SK-MEL-5 (cell line): ENCODE data around the gene EFHB. TPM values are rescaled to one million over a fixed set of nuclear protein-coding genes. Genes with fewer than 3 reads are reported as not detected.
"Not testable (repeated sequence)": the region's sequence is repeated elsewhere in the genome, so short reads cannot be mapped to it uniquely, and the experiment has no call there.

Experiments
- DNase-seq: peaks from one replicate; pipeline ENCODE4 v3.0.0-alpha.2; 2016; ENCODE audit warnings: low read depth, low spot score
- in situ Hi-C: cut with HindIII; loops from 2 replicates; pipeline ENCODE4 v1.10.0; 2016; ENCODE audit warnings: low sequenced_read_pairs, high pct_unique_total_duplicates, low pct_unique_long_range_greater_than_20kb
- polyA plus RNA-seq, 2 experiments: library from polyadenylated mRNA; depleted of rRNA; stranded (reverse); fragments of >200 nt; gene quantifications; 2 replicates each; pipeline ENCODE4 v1.2.3, GENCODE V29; 2015
- total RNA-seq: library from RNA; depleted of rRNA; stranded (reverse); fragments of >200 nt; shearing (Covaris generic); gene quantifications from 2 replicates; pipeline ENCODE4 v1.2.3, GENCODE V29; 2014; rRNA removed

Gene EFHB, protein sequence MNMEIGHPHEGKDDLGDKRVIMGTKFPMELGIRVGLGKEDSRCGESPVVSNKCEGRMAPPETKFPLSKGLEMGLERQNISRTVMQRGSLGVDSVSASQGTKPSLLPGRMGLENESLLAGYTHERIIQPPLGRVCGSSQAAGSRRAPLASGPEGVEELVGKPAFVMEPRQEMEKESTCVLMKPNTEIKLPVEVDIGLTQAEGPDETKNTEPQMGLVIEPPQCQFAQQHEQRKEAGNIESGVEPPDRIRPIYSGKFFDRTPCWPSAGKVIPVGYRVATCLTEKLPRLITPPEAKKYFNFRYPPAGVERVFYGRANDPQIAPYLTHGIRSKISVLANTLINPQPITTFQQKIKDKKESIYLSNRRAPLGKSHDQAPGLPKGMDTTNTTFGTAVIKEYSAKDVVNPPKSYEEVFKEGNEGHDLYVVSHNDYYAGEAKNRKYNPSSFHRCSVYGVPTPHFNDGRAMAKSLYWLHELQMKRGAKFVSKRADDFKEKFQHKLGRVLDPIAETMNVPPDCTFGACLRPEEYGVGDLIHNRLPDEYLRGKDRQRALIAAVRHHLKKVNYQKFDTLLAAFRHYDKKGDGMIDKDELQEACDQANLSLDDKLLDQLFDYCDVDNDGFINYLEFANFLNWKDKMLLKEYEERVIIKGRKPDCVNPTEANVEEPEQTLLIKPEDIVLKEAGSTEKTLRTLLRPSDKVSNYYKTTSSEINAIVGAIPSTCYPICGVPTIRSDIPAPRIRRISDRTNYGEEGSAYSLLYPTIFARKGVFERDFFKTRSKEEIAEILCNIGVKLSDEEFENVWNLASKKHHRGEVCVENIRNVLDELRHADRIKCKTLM
- 2.1 TPM in 1 of 2 replicates, not detected in the other for total RNA-seq
- 0.42 TPM in 1 of 2 replicates, not detected in the other for polyA plus RNA-seq (2015; cell fraction: cytosol; rRNA removed)
- polyA plus RNA-seq (2015; cell fraction: nucleus; rRNA removed): not detected in 2 replicates

DNA sequence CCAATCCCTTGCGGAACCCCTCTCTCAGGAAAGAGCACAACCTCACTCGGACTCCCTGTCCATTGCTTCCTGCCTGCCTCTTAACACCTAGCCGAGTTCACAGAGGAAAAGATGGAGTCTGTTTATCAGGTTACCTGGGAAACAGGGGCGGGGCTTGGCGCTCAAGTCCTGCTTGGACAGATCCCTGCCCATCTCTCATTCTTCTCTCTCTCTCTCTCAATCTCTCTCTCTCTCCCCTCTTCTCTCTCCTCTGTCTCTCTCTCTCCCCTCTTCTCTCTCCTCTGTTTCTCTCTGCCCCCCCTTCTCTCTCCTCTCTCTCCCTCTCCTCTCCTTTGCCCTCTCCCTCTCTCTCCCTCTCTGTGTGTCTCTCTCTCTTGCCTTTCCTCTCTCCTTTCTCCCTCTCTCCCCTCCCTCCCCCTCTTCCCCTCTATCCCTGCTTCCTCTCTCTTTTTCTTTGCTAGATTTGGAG, at the start of gene EFHB:
Gene EFHB, minus strand, starts transcription at position 120 of the 469 bp plus-strand sequence. CDS start 199 bp downstream, outside the sequence.
- peak; percentile 64 for DNase-seq
- in situ Hi-C loops: no loop called here

DNA sequence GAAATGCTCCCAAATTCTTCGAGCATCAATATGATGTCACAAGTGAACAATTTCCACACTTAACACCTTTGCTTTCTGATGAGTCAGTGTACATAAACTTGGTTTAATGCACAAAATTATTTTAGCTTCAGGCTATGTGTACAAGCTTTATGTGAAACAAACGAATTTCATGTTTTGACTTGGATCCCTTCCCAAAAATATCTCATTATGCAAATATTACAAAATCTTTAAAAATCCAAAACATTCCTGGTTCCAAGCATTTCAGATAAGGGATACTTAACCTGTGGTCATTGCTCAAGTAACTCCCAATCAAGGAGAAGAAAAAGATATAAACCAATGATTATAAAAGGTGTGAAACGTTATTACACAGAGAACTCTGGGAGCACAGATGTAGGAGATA, 38.0 kb upstream of the EFHB start:
- no peak for DNase-seq
- in situ Hi-C loops: no loop called here

DNA sequence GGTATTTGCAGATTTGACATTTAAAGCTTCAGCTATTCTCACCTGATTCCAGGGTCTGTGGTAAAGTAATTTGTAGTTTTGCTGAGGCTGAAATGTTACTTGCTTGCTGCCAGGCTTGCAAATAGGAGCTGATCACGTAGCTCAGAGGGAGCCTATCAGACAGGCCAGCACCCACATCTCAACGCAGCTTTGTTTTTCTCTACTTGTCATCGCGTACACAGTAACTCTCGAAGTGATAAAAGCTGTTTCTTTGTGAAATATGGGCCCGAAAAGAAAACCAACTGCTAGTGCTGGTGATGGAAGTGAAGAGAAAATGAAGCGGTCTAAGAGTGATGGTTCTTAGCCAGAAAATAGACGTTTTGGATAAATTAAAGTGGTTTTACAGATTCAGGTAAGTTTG, 36.3 kb upstream of the EFHB start:
- in situ Hi-C loops: no loop called here
- no peak for DNase-seq

DNA sequence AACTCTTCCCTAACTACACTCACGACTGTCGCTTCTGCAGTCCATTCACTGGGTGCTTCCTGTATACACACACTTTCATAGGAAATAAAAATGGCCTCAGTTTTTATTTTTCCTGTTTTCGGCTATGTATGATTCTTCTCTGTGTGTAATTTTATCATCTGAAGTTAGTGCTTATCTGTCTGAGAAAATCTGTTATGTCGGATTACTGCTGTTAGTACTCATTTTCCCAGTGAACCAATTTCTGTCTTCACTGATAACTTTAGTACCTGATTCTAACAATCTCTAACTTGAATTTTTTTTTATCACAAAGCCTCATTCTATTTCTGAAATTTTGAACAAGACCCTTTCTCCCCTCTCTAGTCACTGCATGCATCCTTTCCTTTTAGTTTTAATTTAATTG, 33.8 kb upstream of the EFHB start:
- in situ Hi-C loops: no loop called here

DNA sequence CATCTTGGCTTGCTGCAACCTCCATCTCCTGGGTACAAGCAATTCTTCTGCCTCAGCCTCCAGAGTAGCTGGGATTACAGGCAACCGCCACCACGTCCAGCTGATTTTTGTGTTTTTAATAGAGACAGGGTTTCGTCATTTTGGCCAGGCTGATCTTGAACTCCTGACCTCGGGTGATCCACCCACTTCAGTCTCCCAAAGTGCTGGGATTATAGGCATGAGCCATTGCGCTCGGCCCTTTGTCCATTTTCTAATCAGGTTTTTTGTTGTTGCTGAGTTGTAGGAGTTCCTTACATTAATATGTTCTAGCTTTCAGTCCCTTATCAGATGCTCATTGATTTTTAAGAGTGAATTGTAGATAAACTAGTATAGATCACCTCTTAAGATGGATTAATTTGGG, 33.2 kb upstream of the EFHB start:
- in situ Hi-C loops: no loop called here
- DNase-seq: no peak

More for the DNA sequence above, 33.8 kb upstream of the EFHB start:
- DNase-seq: no peak

DNA sequence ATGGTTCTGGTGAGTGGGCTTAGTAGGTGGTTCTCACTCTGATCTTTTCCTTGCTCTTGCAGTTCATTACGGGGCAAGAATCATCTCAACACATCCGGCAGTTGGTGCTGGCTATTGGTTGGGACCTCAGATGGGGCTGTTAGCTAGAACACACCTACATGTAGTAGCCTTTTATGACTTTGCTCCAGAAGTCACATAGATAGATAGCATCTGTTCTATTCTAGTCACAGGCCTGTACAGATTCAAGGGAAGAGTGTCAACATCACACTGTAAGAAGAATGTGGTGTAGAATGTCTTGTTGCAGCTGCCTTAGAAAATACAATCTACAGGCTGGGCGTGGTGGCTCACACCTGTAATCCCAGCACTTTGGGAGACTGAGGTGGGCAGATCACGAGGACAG, 27.9 kb upstream of the EFHB start:
- no peak for DNase-seq
- in situ Hi-C loops: no loop called here

DNA sequence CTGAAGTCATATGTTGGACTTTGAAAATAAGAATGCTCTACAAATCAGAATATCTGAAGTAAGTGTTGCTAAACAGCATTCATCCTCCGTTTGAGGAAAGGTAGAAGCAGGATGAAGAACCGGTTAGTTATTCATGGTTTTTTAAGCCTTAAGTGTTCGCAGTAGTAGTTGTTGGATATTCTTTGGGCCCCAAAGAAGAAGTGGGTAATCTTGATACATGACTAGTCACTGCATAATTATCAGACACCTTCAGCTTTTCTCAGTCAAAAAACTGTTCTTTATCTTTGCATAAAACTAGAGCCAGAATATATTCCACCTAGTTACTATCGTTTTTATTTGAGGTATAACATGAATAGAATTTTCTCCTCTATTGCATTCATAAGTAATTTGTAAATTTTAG, 26.7 kb upstream of the EFHB start:
- no peak for DNase-seq
- in situ Hi-C loops: no loop called here

DNA sequence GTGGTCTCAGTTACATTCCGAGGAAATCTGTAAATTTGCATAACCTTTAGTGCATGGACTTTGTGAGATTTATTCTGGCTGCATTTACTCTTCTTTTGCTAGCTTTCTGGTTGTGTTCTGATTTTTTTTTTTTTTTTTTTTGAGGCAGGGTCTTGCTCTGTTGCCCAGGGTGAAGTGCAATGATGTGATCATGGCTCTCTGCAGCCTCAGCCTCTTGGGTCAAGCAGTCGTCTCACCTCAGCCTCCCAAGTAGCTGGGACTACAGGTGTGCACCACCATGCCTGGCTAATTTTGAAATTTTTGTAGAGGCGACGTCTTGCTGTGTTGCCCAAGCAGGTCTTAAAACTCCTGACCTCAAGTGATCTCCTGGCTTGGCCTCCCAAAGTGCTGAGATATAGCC, 25.5 kb upstream of the EFHB start:
- no peak for DNase-seq
- in situ Hi-C loops: no loop called here

DNA sequence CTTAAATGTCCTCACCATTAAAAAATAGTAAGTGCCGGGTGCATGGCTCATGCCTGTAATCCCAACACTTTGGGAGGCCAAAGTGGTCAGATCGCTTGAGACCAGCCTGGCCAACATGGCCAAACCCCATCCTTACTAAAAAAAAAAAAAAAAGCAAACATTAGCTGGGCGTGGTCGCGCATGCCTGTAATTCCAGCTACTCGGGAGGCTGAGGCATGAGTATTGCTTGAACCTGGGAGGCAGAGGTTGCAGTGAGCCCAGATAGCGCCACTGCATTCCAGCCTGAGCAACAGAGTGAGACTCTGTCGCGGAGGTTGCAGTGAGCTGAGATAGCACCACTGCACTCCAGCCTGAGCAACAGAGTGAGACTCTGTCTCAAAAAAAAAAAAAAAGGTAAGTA, 23.3 kb upstream of the EFHB start:
- DNase-seq, in situ Hi-C loops: not testable (repeated sequence)

DNA sequence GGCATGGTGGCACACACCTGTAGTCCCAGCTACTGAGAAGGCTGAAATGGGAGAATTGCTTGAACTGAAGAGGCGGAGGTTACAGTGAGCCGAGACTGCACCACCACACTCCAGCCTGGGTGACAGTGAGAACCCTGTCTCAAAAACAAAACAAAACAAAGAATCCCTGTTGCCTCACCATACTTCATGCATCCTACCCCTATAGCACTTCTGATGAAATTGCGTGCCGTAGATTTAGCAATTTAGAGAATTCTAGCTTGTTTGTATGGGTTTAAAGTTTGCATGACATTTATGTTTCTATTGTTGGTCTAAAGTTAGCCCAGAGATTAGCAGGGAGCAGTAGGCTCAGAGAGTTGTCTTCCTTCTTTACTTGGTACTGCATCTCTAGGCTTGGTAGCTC, 20.7 kb upstream of the EFHB start:
- no peak for DNase-seq
- in situ Hi-C loops: no loop called here

DNA sequence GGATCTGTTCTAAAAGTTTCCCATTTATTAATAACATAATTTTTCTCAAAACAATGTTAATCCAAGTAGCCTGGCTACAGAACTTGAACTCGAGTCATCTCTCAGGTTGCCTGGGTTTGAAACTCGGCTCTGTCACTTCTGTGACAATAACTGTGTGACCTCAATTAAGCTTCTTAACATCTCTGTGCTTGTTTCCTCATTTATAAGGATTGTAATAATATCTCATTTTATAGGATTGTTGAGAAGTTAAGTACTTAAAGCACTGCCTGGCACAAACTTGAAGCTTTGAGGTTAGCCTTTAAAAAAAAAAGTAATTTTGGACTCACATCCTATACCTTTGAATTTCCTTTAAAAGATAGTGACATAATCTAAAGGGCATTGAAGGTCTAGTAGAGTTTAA, 16.3 kb upstream of the EFHB start:
- in situ Hi-C loops: no loop called here
- DNase-seq: no peak

DNA sequence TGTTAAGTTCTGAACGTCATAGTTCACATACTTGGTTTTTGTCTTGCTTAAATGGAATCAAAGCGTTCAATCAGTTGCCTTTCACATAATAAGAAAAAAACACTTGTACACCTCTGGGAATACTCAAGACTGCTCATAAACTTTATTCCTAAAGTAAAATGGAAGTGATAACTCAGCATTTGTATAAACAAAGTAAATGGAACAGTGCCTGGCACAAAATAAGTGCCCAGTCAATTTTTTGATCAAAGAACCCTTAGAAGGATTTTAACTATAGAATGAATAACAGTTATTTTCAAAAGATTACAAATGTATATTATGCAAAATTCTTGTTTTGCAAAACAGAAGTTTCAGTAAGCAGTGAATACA, 14.2 kb upstream of the EFHB start:
- in situ Hi-C loops: no loop called here

DNA sequence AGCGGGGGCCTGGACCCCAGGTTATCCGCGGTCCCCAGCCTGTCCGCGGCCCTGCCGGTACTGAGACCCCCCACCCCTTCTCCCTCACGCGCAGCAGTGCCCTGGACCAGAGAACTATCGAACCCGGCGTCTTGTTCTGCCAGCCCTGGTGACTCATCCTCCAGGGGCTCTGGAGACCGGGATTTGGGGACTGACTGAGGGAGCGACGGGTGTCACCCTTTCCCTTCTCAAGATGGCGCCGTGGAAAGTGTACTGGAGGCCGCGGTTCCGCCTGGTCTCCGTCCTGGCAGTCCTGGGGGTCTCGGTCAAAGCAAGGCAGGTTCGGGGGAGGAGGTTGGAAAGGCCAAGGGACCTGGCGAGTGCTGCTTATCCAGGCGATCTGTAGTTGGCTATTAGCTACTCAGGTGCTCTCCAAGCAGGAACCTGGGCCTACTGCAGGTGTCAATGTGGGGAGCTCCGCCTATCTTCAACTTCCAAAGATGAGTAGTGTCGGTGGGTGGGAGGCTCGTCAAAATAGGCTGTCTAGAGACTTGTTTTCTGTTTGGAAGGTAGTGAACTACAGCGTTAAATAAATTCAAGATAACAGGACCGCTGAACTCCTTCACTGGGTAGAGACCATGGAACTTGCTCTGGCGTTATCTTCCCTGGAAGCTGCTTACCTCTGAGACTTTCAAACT, 13.7 kb upstream of the EFHB start:
- in situ Hi-C loops: no loop called here
- DNase-seq: peak; percentile 22

More for the DNA sequence above, 14.2 kb upstream of the EFHB start:
- DNase-seq: no peak

DNA sequence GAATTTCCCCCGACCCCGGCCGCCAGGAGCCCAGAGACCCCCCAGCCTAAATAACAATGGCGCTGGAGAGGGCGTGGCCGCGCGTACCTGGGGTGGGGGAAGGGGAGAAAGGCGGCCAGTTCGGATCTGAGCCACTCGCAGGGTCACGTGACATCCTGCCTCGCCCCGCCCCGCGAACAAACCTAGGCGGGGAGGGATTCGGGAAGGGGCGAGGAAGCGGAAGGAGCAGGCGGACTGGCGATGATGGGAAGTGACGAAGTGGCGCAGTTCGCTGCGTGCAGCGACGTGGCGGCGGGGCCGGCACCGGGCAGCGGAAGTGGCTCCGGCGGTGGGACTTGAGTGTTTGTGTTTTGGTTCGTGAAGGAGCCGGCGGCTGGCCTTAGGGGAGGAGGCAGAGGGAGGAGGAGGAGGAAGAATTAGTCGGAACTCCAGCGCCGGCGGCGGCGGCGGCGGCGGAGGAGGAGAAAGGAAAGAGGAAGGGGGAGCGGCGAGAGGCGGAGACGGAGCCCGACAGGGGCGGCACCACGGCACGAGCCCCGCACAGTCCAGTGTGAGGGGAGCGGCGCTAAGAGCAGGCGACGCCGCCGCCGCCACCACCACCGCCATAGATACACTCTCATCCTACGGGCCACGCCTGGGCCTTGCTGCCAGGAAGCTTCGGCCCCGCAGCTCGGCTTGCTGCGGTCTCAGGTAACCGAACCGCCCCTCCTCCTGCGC, 13.0 kb upstream of the EFHB start, which contains the start of gene RAB5A:
Gene RAB5A, plus strand, starts transcription at position 266 of the 717 bp plus-strand sequence. CDS start 3,802 bp downstream, outside the sequence.
- DNase-seq: peak; percentile 98
- in situ Hi-C loops: no loop called here

DNA sequence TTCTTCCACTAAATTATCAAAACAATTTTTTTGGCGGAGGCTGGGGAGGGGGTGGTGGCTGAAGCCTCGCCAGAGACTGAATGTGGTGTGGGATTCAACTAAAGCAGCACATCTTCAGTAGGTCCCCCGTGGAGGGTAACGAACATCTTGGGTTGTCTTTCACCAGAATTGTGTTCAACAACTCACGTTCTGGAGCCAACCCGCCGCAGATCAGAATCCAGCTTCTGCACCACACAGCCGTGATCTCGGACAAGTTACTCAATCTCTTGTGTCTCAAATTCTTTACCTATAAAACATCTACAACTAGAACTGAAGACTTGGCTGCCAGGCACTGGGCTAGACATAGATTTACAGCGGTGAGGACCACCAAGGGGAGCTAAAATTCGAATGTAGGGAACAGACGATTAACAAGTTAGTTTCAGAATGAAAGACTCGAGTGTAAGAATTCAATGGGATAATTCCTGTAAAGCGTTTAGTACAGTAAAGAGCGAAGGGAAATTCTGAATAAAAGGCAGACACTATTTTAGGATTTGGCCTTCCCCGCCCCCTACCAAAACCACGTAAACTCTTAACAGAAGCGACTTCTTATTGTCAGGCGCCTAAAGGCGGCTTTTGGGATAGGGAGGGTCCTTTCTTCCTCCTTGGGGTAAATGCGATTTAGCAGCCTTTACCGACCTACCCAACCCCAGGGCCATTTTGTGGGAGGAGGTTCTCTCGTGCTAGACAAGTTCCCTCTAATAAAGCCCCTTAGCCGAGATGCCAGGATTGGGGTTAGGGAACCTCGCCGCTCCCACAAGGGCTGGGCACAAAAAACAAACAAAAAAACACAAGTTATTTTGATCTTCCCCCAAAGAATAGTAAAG, 12.2 kb upstream of the EFHB start:
- in situ Hi-C loops: no loop called here
- DNase-seq: no peak

DNA sequence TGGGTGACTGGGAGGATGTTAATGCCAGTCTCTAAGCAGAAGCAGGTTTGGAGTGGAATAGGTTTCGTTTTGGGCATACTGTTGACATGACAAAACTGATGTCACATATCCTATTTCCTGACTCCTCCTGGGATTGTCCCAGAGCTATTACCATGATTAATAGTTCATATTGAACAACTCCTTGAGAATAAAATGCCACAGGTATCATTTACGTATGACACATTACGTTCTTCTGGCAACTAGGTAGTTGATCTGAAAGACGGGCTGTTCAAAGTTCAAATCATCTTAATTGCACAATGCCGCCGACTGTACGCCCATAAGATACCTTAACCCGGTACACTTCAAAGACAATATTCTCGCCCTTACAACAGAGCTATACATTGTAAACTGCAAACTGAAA, 11.5 kb upstream of the EFHB start:
- no peak for DNase-seq
- in situ Hi-C loops: no loop called here
